SKM-1 treated with dmso at 0.1 percent for 144 hours (cell line): ENCODE measurements around the gene FOXO3.
"Not testable (repeated sequence)": the region's sequence is repeated elsewhere in the genome, so short reads cannot be mapped to it uniquely, and the experiment has no call there.

Source experiments
- DNase-seq: peaks from one replicate; lab custom pipeline; 2025; ENCODE audit not compliant: unreplicated experiment; lab: John Stamatoyannopoulos, UW

FOXO3 gene

GRCh38 chr6:108681721-108682120, 121.0 kb downstream of the FOXO3 start:
- DNase-seq: not testable (repeated sequence)

- DNase-seq: not testable (repeated sequence)
Measured at GRCh38 chr6:108682383-108683119, 121.8 kb downstream of the FOXO3 start.

GRCh38 chr6:108683976-108684375, 123.3 kb downstream of the FOXO3 start:
- not testable (repeated sequence) for DNase-seq

DNA sequence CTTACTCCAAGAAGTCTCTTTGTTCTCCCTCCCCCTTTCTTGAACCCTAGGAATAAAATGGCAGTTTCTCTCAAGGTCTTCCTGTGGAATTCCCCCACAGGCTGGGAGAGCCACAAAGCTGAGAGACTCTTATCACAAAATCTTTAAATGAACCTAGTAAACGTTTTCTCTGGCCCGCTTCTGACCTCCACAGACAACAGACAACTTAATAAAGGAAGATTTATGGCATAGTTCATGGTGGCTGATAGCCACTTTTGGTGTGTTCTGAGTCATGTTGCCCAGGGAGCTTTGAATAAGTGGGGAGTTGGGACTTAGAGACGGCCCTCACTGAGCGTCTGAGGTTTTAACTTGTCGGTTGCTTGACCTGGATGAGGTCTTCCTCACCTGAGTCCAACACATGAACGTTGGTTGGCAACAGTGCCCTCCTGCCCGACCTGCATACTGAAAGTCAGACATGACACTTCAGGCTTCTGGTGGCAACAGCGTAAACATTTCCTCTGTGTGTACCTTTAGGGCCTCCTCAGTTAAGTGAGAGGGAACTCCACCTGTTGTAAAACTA, 124.1 kb downstream of the FOXO3 start:
- DNase-seq: no peak

DNA sequence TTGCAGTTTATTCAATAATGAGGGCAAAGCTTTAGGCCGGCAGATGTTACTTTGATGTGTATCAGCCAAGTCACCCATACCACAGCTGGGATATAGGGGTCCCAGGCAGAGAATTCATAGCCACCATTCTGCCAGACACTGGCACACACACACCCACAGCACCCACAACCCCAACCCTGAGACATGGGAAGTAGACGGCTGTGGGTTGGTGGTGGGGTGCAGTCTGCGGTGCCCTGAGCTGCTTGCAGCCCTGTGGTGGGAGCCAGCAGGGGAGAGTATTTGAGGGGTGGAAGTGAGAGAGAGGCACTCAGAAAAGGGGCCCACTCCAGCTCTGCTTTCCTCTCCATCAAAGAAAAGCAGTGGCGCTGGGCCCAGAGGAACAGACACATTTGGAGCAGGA, 125.3 kb downstream of the FOXO3 start:
- DNase-seq: no peak

DNA sequence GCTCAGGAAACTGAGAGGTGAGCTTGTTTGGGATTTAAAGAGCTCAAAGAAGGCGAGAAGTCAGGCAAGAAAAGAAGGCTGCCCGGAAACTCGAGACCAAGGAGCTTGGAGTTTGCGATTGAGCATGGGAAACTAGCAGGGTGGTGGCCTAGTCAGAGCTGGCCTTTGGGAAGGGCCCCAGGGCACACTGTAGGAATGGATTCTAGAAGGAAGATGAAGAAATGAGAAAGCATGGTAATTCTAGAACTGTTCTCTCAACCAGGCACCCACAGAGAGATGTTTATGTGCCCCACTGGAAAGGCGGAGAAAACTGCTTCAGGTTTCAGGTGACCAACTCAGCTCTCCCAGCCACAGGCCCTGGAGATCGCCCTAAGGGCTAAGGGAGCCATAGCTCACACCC, 126.2 kb downstream of the FOXO3 start:
- no peak for DNase-seq

DNA sequence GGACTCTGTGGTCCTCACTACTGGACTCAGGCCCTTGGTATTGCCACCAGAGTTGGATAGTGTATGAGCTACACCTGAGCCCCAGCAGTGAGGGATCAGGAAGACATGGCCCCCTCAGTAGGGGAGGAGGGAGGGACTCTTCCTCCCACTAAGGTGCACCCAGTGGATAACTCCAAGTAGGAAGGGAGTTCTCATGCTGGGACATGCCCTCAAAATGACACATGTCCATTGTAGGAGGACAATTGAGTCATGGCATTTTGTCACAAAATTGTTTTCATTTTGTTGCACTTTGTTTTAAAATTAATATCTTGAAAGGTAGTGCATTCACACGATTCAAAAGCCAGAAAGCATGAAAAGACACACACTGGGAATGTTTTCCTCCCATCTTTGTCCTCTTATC, 127.2 kb downstream of the FOXO3 start:
- no peak for DNase-seq

DNA sequence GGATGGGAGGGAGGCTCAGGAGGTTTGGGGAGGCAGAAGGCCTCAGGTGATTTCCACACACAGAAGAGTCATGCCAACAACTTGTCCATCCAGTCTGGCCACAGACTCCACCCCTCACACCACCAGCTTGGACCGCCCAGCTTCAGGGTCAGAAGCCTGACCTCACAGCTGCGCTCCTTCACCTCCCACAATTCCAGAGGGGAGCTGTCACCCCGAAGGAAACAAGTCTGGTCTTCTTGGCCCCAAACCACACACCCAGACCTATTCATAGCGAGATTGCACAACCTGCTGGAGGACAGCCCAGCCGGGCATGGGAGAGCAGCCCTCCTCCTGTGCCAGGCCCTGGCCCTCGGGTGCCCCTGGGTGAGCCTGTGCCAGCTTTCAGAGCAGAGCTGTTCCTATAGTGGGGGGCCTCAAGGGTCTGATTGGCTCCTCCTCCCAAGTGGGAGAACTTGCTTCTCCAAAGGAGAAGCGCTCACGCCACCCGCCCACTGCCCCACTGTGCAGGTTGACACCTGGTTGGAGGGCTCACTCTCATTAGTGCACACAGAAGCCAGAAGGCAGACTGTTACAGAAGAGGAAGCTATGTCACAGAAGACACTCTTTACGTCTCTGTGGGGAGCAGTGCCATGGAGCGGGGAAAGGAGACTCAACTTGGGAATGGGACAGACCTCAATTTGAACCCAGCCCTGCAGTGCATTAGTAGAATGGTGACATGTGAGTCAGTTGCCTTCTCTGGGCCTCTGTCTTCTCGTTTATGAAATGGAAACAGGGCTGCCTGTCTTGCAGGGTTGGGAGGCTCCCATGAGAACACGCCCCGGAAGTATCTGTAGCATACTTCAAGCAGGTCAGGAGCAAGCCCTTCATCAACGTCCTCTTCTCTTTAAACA, 128.8 kb downstream of the FOXO3 start:
- peak; percentile 87 for DNase-seq

GRCh38 chr6:108690326-108691049, 129.8 kb downstream of the FOXO3 start:
- DNase-seq: no peak

DNA sequence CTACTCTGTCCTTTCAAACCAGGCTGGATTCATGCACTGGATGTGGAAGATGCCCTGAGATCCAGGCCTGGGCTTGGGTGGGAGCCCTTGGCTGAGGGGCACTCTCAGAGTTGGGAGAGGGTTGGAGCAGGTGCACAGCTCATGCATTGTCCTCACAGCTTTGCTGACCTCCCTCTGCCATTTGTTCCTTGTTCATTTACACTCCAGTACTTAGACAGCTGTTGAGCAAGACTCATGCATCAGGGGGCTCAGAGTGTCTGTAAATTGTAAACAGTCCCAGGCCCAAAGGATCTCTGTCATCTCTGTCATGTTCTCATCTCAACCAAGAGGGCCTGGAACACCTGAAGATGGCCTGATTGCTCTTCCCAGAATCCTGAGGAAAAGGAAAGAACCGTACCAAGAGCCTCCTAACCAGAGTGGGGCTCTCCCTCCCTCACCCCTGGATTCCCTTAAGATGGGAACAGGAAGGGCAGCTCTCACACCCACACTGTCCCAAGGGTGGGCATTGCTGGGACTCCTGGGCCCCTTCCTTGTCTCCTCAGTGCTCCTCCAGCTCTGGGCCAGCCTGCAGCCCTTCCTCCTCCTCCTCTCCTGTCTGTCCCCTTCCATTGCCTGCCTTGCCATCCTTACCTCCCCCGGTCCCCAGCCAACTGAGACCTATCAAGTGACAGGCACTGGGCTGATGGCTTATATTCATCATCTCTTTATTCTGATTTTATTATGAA, 132.9 kb downstream of the FOXO3 start:
- no peak for DNase-seq

DNA sequence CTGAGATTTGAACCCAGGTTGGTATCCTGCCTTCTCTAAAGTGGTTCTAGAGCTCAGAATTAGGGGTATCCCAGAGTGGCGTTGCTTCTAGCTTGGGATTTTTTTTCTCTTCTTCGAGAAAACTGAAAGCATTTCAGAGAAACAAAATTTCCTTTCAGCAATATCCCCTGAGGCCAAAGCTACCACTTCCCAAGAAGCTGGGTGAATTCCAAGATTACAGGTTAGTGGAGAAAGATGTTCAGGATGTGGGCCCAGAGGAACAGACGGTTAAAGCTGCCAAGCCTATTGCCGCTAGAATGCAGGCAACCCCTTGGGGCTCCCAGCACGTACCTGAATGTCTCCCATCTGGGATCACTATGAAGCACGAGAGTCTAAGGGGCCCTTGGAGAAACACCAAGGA, 134.1 kb downstream of the FOXO3 start:
- no peak for DNase-seq

- no peak for DNase-seq
Measured at GRCh38 chr6:108697561-108698161, 136.9 kb downstream of the FOXO3 start.

DNA sequence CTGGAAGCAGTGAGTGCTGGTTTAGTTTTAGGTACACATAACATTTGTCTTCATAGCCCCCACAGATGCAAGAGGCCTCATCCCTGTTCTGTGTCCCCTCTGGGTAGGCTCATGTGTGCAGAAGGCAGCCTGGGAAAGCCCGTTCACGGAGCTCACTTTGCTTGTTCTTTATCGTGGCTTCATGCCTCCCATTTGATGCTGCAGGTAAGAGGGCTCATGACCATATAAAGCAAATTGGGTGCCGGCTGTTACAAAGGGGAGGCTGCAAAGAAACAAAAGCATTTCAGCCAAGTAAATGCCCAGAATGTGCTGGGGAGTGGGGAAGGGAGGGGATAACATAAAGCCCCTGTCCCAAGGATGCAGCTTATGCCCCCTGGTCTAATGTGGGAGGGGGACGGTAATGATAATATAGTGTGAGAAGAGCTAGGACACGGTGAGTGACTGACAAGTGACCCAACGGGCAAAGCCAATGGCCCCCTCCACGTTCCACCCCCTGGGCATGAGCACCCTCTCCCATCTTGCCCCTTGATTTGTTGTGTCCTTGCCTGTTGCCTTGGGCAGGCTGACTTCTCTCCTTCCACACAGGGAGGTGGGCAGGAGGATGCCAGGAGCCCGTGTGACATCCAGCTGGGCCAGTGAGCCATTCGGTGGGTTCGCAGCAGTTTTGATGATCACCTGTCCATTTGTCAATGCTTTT, 138.0 kb downstream of the FOXO3 start:
- DNase-seq: no peak

GRCh38 chr6:108699290-108700041, 138.7 kb downstream of the FOXO3 start:
- no peak for DNase-seq

DNA sequence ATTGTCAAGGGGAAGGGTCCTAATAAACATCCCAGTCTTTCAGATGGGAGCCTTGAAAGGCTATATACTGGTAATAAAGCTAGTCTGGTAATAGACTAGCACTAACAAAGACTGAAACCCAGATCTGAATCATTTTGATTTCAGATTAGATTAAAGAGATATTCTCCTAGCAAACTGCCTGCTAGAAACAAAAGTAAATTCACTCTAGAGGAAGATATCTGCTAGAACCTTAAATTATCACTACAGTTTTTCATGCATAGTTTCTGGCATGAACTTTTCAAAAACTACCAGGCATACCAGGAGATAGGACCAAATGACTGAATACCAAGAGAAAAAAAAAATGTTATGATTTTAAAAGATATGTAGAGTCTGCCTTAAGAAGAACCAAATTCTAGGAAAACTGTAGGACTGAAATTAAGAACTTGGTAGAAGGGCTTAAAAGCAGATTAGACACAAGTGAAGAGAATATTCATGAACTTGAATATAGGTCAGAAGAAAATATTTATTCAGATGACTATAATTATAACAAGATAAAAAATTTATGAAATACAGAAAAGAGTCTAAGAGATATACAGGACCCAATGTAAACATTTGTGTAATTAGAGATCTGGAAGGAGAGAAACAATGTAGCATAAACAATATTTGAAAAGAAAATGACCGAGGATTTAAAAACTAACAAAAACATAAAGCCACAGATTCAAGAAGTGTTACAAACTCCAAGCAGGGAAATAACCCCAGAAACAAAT, 141.6 kb downstream of the FOXO3 start:
- no peak for DNase-seq

GRCh38 chr6:108706649-108707048, 145.9 kb downstream of the FOXO3 start:
- no peak for DNase-seq

GRCh38 chr6:108707328-108707976, 146.7 kb downstream of the FOXO3 start:
- DNase-seq: no peak

DNA sequence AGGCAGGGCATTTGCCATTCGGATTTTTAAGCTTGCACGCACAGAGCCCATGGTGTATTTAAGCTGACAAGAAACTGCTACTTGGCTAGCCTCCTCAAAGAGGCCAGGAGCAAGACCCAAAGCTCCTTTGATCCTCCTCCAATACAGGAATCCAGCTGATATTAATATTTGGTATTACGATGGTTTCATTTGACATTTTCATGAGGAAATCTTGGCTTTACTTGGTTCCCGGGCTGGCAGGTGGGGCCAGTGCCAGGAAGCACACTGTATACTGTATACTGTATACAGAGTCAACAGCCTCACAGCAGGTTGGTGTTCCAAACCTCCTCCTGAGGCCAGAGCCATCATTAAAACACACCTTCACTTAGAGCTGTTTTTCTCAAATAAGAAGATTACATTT, 149.3 kb downstream of the FOXO3 start:
- DNase-seq: no peak
